CD4-positive, alpha-beta T cell treated with Interferon gamma for 1 hour (primary cell): ENCODE measurements around the gene ZNF485.
"Not testable (repeated sequence)": the region's sequence is repeated elsewhere in the genome, so short reads cannot be mapped to it uniquely, and the experiment has no call there.

Experiments used
- DNase-seq: peaks from one replicate; pipeline ENCODE4 v3.0.0-alpha.2; 2020

The ZNF485 gene

GRCh38 chr10:43607199-43607573 lies 948 bp downstream of the ZNF485 start:
- no peak for DNase-seq

- no peak for DNase-seq
Measured at GRCh38 chr10:43610636-43611035, 4.4 kb downstream of the ZNF485 start.

GRCh38 chr10:43616697-43617370 lies 10.6 kb downstream of the ZNF485 start:
- no peak for DNase-seq

GRCh38 chr10:43619368-43619767 lies 13.1 kb downstream of the ZNF485 start:
- DNase-seq = no peak

GRCh38 chr10:43622038-43622437 lies 15.8 kb downstream of the ZNF485 start:
- no peak for DNase-seq

GRCh38 chr10:43623351-43623750 lies 17.1 kb downstream of the ZNF485 start:
- DNase-seq = no peak

GRCh38 chr10:43627942-43628341 lies 21.7 kb downstream of the ZNF485 start:
- DNase-seq = no peak

- no peak for DNase-seq
Measured at GRCh38 chr10:43628956-43629355, 22.7 kb downstream of the ZNF485 start.

- not testable (repeated sequence) for DNase-seq
Measured at GRCh38 chr10:43635816-43636215, 29.6 kb downstream of the ZNF485 start.

GRCh38 chr10:43640603-43641002 lies 34.4 kb downstream of the ZNF485 start:
- no peak for DNase-seq

GRCh38 chr10:43644252-43644651 lies 38.0 kb downstream of the ZNF485 start:
- DNase-seq = no peak

GRCh38 chr10:43645866-43646265 lies 39.6 kb downstream of the ZNF485 start:
- DNase-seq = no peak

- DNase-seq = no peak
Measured at GRCh38 chr10:43647576-43647975, 41.3 kb downstream of the ZNF485 start.

- DNase-seq = no peak
Measured at GRCh38 chr10:43648095-43648397, 41.8 kb downstream of the ZNF485 start.

GRCh38 chr10:43648398-43649184 lies 42.4 kb downstream of the ZNF485 start, which contains the start of gene ZNF32:
Gene ZNF32, minus strand, starts transcription at chr10:43648881. Its CDS starts 2,748 bp downstream, at chr10:43646133.
- DNase-seq = peak; percentile 82

- no peak for DNase-seq
Measured at GRCh38 chr10:43649185-43649523, 42.9 kb downstream of the ZNF485 start.

- no peak for DNase-seq
Measured at GRCh38 chr10:43653746-43654145, 47.5 kb downstream of the ZNF485 start.

GRCh38 chr10:43655311-43655710 lies 49.1 kb downstream of the ZNF485 start:
- DNase-seq = no peak

GRCh38 chr10:43658227-43658626 lies 52.0 kb downstream of the ZNF485 start:
- DNase-seq = no peak

GRCh38 chr10:43665054-43665453 lies 58.8 kb downstream of the ZNF485 start:
- no peak for DNase-seq

- no peak for DNase-seq
Measured at GRCh38 chr10:43666552-43666951, 60.3 kb downstream of the ZNF485 start.

- DNase-seq = no peak
Measured at GRCh38 chr10:43667317-43667731, 61.1 kb downstream of the ZNF485 start.
